Caco-2 (cell line): ENCODE results near the gene P4HA2. TPM values are rescaled to one million over a fixed set of nuclear protein-coding genes. Genes with fewer than 3 reads are reported as not detected.

Experiments
- BruUV-seq: library from RNA; stranded (reverse); fragments of 400-500 nt; replicated peaks from 2 replicates; lab custom pipeline; 2021; lab: Mats Ljungman, UMichigan
- CTCF ChIA-PET: fragments of 300-600 bp; sonication (Branson Sonifier 250); formaldehyde crosslinking; loops from one replicate; lab custom pipeline; 2022; ENCODE audit warnings: antibody characterized with exemption; lab: Charles Lee
- POLR2A ChIA-PET: fragments of 300-600 bp; sonication (Branson Sonifier 250); formaldehyde crosslinking; loops from one replicate; lab custom pipeline; 2022; ENCODE audit warnings: antibody characterized with exemption; lab: Charles Lee
- DNase-seq, 2 experiments: peaks; one replicate each; pipeline versions ENCODE4 v3.0.0 to v3.0.0-alpha.2; 2020 to 2022
- H3K27me3 ChIP-seq: replicated peaks from 2 replicates; pipeline ENCODE4 v1.6.0; 2011; ENCODE audit warnings: low read length; ENCODE audit not compliant: control insufficient read depth, insufficient read depth
- H3K36me3 ChIP-seq: 2 replicates; pipeline ENCODE4 v1.5.1; 2011; ENCODE audit warnings: low read length; ENCODE audit not compliant: control insufficient read depth, insufficient read depth
- H3K4me1 ChIP-seq: fragments of 250-450 bp; sonication (Bioruptor Pico); 2 replicates; pipeline ENCODE4 v1.5.1; 2020; ENCODE audit warnings: mild to moderate bottlenecking
- H3K4me3 ChIP-seq: 2 replicates; pipeline ENCODE4 v1.5.1; 2011; ENCODE audit warnings: low read depth, mild to moderate bottlenecking, control low read depth, low read length
- H3K9me3 ChIP-seq: fragments of 250-450 bp; sonication (Bioruptor Pico); 2 replicates; pipeline ENCODE4 v1.5.1; 2020; ENCODE audit warnings: mild to moderate bottlenecking, moderate library complexity
- H3K27ac Mint-ChIP-seq: one replicate; pipeline ENCODE4 v1.8.0; 2022; ENCODE audit warnings: mixed read lengths; ENCODE audit not compliant: unreplicated experiment
- H3K27me3 Mint-ChIP-seq: one replicate; pipeline ENCODE4 v1.8.0; 2022; ENCODE audit warnings: mixed read lengths; ENCODE audit not compliant: insufficient read depth, unreplicated experiment
- H3K36me3 Mint-ChIP-seq: one replicate; pipeline ENCODE4 v1.8.0; 2022; ENCODE audit warnings: mild to moderate bottlenecking, mixed read lengths; ENCODE audit not compliant: insufficient read depth, unreplicated experiment
- H3K4me1 Mint-ChIP-seq: one replicate; pipeline ENCODE4 v1.8.0; 2022; ENCODE audit warnings: low read depth, mixed read lengths; ENCODE audit not compliant: unreplicated experiment
- H3K4me3 Mint-ChIP-seq: one replicate; pipeline ENCODE4 v1.8.0; 2022; ENCODE audit warnings: mild to moderate bottlenecking, moderate library complexity, mixed read lengths; ENCODE audit not compliant: unreplicated experiment
- H3K9me3 Mint-ChIP-seq: one replicate; pipeline ENCODE4 v1.8.0; 2022; ENCODE audit warnings: mixed read lengths; ENCODE audit not compliant: unreplicated experiment
- CTCF ChIP-seq, 2 experiments: fragments of 200-600 bp in 1 of 2; IDR thresholded peaks; 1 replicate in 1 of 2; 2 replicates in 1 of 2; pipeline versions ENCODE4 v1.5.1 to v1.8.0; 2011 to 2022; ENCODE audit warnings: antibody characterized with exemption in 1 of 2, control low read depth in 1 of 2, inconsistent platforms in 1 of 2, low read depth in 1 of 2, low read length in 1 of 2, mild to moderate bottlenecking in 1 of 2, moderate library complexity in 1 of 2; ENCODE audit not compliant: insufficient read depth in 1 of 2, severe bottlenecking in 1 of 2, unreplicated experiment in 1 of 2
- intact Hi-C: fragments of 100-400 bp; cut with micrococcal nuclease; formaldehyde crosslinking; loops from one replicate; pipeline ENCODE4 v1.10.0; 2022; ENCODE audit not compliant: unreplicated experiment
- total RNA-seq: library from RNA; stranded (reverse); gene quantifications from 2 replicates; pipeline ENCODE4 v1.2.3, GENCODE V29; 2022

The P4HA2 gene
- total RNA-seq, 1 experiment from 2014 or later, result 41.0 TPM

GRCh38 chr5:132206782-132207181 lies 20.9 kb downstream of the P4HA2 start:
- Histone ChIP-seq H3K9me3 (no peaks in the 10 kb centered on the region), H3K36me3 (no peaks in the 10 kb centered on the region), H3K4me3 (no peak overlapping the region), H3K4me1 (no peaks in the 10 kb centered on the region), H3K27me3 (no peaks in the 10 kb centered on the region)
- Mint-ChIP-seq H3K27me3 (no peaks in the 10 kb centered on the region), H3K36me3 (peaks cover 5% of the 10 kb centered on the region), H3K4me1 (no peaks in the 10 kb centered on the region), H3K27ac (no peak overlapping the region), H3K4me3 (no peak overlapping the region), H3K9me3 (no peaks in the 10 kb centered on the region)
- TF ChIP-seq CTCF (IDR thresholded peaks at IDR 0.05; ENCODE audit: insufficient read depth in 1 of 2, low read depth in 1 of 2, low read length in 1 of 2, severe bottlenecking in 1 of 2, unreplicated experiment in 1 of 2), result no peak
- POLR2A ChIA-PET, result no interaction called here
- no TSS peak for BruUV-seq
- intact Hi-C loops, result no loop called here
- CTCF ChIA-PET, result no interaction called here
- no peak for DNase-seq

GRCh38 chr5:132205385-132206125 lies 22.1 kb downstream of the P4HA2 start:
- no peaks in the 10 kb centered on the region for H3K9me3 ChIP-seq
- no peak for DNase-seq
- peaks cover 5% of the 10 kb centered on the region for H3K36me3 Mint-ChIP-seq
- TF ChIP-seq CTCF (IDR thresholded peaks at IDR 0.05; ENCODE audit: insufficient read depth in 1 of 2, low read depth in 1 of 2, low read length in 1 of 2, severe bottlenecking in 1 of 2, unreplicated experiment in 1 of 2), result no peak
- no peaks in the 10 kb centered on the region for H3K9me3 Mint-ChIP-seq
- intact Hi-C loops, result no loop called here
- H3K4me1 ChIP-seq, result peaks cover 5% of the 10 kb centered on the region; the same call in 1 of the 2 replicates
- H3K36me3 ChIP-seq, result no peaks in the 10 kb centered on the region
- H3K27me3 Mint-ChIP-seq, result no peaks in the 10 kb centered on the region
- H3K4me3 Mint-ChIP-seq, result no peak overlapping the region
- ChIA-PET POLR2A (no interaction called here), CTCF (no interaction called here)
- no peak overlapping the region for H3K27ac Mint-ChIP-seq
- H3K4me1 Mint-ChIP-seq, result no peaks in the 10 kb centered on the region
- no TSS peak for BruUV-seq
- H3K4me3 ChIP-seq, result no peak overlapping the region
- no peaks in the 10 kb centered on the region for H3K27me3 ChIP-seq

GRCh38 chr5:132204371-132205135 lies 23.1 kb downstream of the P4HA2 start:
- Mint-ChIP-seq H3K9me3 (no peaks in the 10 kb centered on the region), H3K27ac (no peak overlapping the region), H3K36me3 (peaks cover 5% of the 10 kb centered on the region), H3K27me3 (no peaks in the 10 kb centered on the region), H3K4me3 (no peak overlapping the region), H3K4me1 (no peaks in the 10 kb centered on the region)
- no peaks in the 10 kb centered on the region for H3K9me3 ChIP-seq
- no peaks in the 10 kb centered on the region for H3K27me3 ChIP-seq
- CTCF ChIA-PET, result no interaction called here
- POLR2A ChIA-PET, result no interaction called here
- TF ChIP-seq CTCF (IDR thresholded peaks at IDR 0.05; ENCODE audit: insufficient read depth in 1 of 2, low read depth in 1 of 2, low read length in 1 of 2, severe bottlenecking in 1 of 2, unreplicated experiment in 1 of 2), result no peak
- H3K4me1 ChIP-seq, result peaks cover 5% of the 10 kb centered on the region; the same call in 1 of the 2 replicates
- DNase-seq, result no peak
- no peaks in the 10 kb centered on the region for H3K36me3 ChIP-seq
- H3K4me3 ChIP-seq, result no peak overlapping the region
- BruUV-seq, result no TSS peak
- intact Hi-C loops, result no loop called here
